Measurements from ENCODE around the gene MCTP1. TPM values are rescaled to one million over a fixed set of nuclear protein-coding genes. Genes with fewer than 3 reads are reported as not detected.

The MCTP1 gene
- total RNA-seq, 1 donor from 2014 or later: not detected

GRCh38 chr5:94693043-94693822, 591.7 kb downstream of the MCTP1 start:
- no peak for DNase-seq
- Mint-ChIP-seq H3K9me3 (no peaks in the 10 kb centered on the region), H3K4me1 (peaks cover 4% of the 10 kb centered on the region), H3K4me3 (no peak overlapping the region), H3K36me3 (ENCODE audit: low read depth) (peaks cover 14% of the 10 kb centered on the region), H3K27me3 (no peaks in the 10 kb centered on the region), H3K27ac (no peak overlapping the region)
- intact Hi-C loops (cut with micrococcal nuclease): loop anchor here (1.0 kb wide), 1 partner anchor 168 kb away; no protein-coding TSS in a partner anchor

- Mint-ChIP-seq H3K9me3 (no peaks in the 10 kb centered on the region), H3K4me1 (peaks cover 4% of the 10 kb centered on the region), H3K27me3 (no peaks in the 10 kb centered on the region), H3K4me3 (no peak overlapping the region), H3K36me3 (ENCODE audit: low read depth) (peaks cover 14% of the 10 kb centered on the region), H3K27ac (no peak overlapping the region)
- no peak for DNase-seq
- intact Hi-C loops (cut with micrococcal nuclease): no loop called here
Measured at GRCh38 chr5:94692581-94692980, 592.3 kb downstream of the MCTP1 start.

- Mint-ChIP-seq H3K9me3 (no peaks in the 10 kb centered on the region), H3K4me3 (no peak overlapping the region), H3K27ac (no peak overlapping the region), H3K27me3 (no peaks in the 10 kb centered on the region), H3K36me3 (ENCODE audit: low read depth) (peaks cover 20% of the 10 kb centered on the region), H3K4me1 (peaks cover 4% of the 10 kb centered on the region)
- intact Hi-C loops (cut with micrococcal nuclease): no loop called here
- no peak for DNase-seq
Measured at GRCh38 chr5:94691949-94692348, 592.9 kb downstream of the MCTP1 start.

- Mint-ChIP-seq H3K9me3 (no peaks in the 10 kb centered on the region), H3K27ac (no peak overlapping the region), H3K36me3 (ENCODE audit: low read depth) (peaks cover 22% of the 10 kb centered on the region), H3K4me3 (no peak overlapping the region), H3K27me3 (no peaks in the 10 kb centered on the region), H3K4me1 (peaks cover 4% of the 10 kb centered on the region)
- DNase-seq: no peak
- intact Hi-C loops (cut with micrococcal nuclease): no loop called here
Measured at GRCh38 chr5:94691291-94691690, 593.6 kb downstream of the MCTP1 start.

GRCh38 chr5:94690778-94691177, 594.1 kb downstream of the MCTP1 start:
- Mint-ChIP-seq H3K4me3 (no peak overlapping the region), H3K27me3 (no peaks in the 10 kb centered on the region), H3K36me3 (ENCODE audit: low read depth) (peaks cover 22% of the 10 kb centered on the region), H3K27ac (peak overlapping the region; percentile 24), H3K9me3 (no peaks in the 10 kb centered on the region), H3K4me1 (peaks cover 4% of the 10 kb centered on the region)
- DNase-seq: no peak
- intact Hi-C loops (cut with micrococcal nuclease): no loop called here

- H3K27me3 Mint-ChIP-seq: no peaks in the 10 kb centered on the region
- intact Hi-C loops (cut with micrococcal nuclease): loop anchor here (5.0 kb wide), 1 partner anchor 73 kb away; the partner anchor contains the start of genes KIAA0825 and SLF1
- H3K27ac Mint-ChIP-seq: no peak overlapping the region
- H3K4me3 Mint-ChIP-seq: no peak overlapping the region
- H3K4me1 Mint-ChIP-seq: peaks cover 4% of the 10 kb centered on the region
- H3K9me3 Mint-ChIP-seq: no peaks in the 10 kb centered on the region
- peaks cover 22% of the 10 kb centered on the region for H3K36me3 Mint-ChIP-seq (ENCODE audit: low read depth)
- DNase-seq: no peak
Measured at GRCh38 chr5:94689908-94690307, 595.0 kb downstream of the MCTP1 start.

- Mint-ChIP-seq H3K4me1 (no peaks in the 10 kb centered on the region), H3K36me3 (ENCODE audit: low read depth) (peaks cover 16% of the 10 kb centered on the region), H3K4me3 (no peak overlapping the region), H3K27me3 (no peaks in the 10 kb centered on the region), H3K27ac (no peak overlapping the region), H3K9me3 (no peaks in the 10 kb centered on the region)
- intact Hi-C loops (cut with micrococcal nuclease): no loop called here
- no peak for DNase-seq
Measured at GRCh38 chr5:94682814-94683520, 601.9 kb downstream of the MCTP1 start.

- H3K27me3 Mint-ChIP-seq: no peaks in the 10 kb centered on the region
Measured at GRCh38 chr5:94675965-94676618, 608.8 kb downstream of the MCTP1 start.

GRCh38 chr5:94674490-94675382, 610.2 kb downstream of the MCTP1 start:
- Mint-ChIP-seq H3K27me3 (no peaks in the 10 kb centered on the region), H3K4me3 (no peak overlapping the region), H3K36me3 (ENCODE audit: low read depth) (peaks cover 13% of the 10 kb centered on the region), H3K27ac (no peak overlapping the region), H3K9me3 (no peaks in the 10 kb centered on the region), H3K4me1 (no peaks in the 10 kb centered on the region)
- DNase-seq: no peak
- intact Hi-C loops (cut with micrococcal nuclease): no loop called here

More at GRCh38 chr5:94675965-94676618, 608.8 kb downstream of the MCTP1 start:
- DNase-seq: no peak
- no peak overlapping the region for H3K27ac Mint-ChIP-seq
- no peak overlapping the region for H3K4me3 Mint-ChIP-seq
- H3K36me3 Mint-ChIP-seq (ENCODE audit: low read depth): peaks cover 13% of the 10 kb centered on the region
- intact Hi-C loops (cut with micrococcal nuclease): no loop called here
- no peaks in the 10 kb centered on the region for H3K9me3 Mint-ChIP-seq
- no peaks in the 10 kb centered on the region for H3K4me1 Mint-ChIP-seq

GRCh38 chr5:94672746-94673145, 612.1 kb downstream of the MCTP1 start:
- Mint-ChIP-seq H3K27me3 (no peaks in the 10 kb centered on the region), H3K9me3 (no peaks in the 10 kb centered on the region), H3K4me3 (no peak overlapping the region), H3K36me3 (ENCODE audit: low read depth) (peaks cover 17% of the 10 kb centered on the region), H3K4me1 (no peaks in the 10 kb centered on the region), H3K27ac (no peak overlapping the region)
- intact Hi-C loops (cut with micrococcal nuclease): no loop called here
- no peak for DNase-seq

GRCh38 chr5:94670726-94671125, 614.2 kb downstream of the MCTP1 start:
- no peak overlapping the region for H3K27ac Mint-ChIP-seq
- no peak for DNase-seq
- H3K4me1 Mint-ChIP-seq: no peaks in the 10 kb centered on the region
- no peak overlapping the region for H3K4me3 Mint-ChIP-seq
- H3K9me3 Mint-ChIP-seq: no peaks in the 10 kb centered on the region
- peaks cover 25% of the 10 kb centered on the region for H3K36me3 Mint-ChIP-seq (ENCODE audit: low read depth)
- H3K27me3 Mint-ChIP-seq: no peaks in the 10 kb centered on the region
- intact Hi-C loops (cut with micrococcal nuclease): no loop called here

GRCh38 chr5:94667937-94668336, 617.0 kb downstream of the MCTP1 start:
- peaks cover 28% of the 10 kb centered on the region for H3K36me3 Mint-ChIP-seq (ENCODE audit: low read depth)
- no peak for DNase-seq
- intact Hi-C loops (cut with micrococcal nuclease): no loop called here
- no peaks in the 10 kb centered on the region for H3K9me3 Mint-ChIP-seq
- H3K4me3 Mint-ChIP-seq: no peak overlapping the region
- no peak overlapping the region for H3K27ac Mint-ChIP-seq
- H3K4me1 Mint-ChIP-seq: no peaks in the 10 kb centered on the region
- H3K27me3 Mint-ChIP-seq: no peaks in the 10 kb centered on the region

- Mint-ChIP-seq H3K27me3 (no peaks in the 10 kb centered on the region), H3K9me3 (peaks cover 28% of the 10 kb centered on the region), H3K36me3 (ENCODE audit: low read depth) (peaks cover 45% of the 10 kb centered on the region), H3K27ac (no peak overlapping the region), H3K4me1 (no peaks in the 10 kb centered on the region), H3K4me3 (no peak overlapping the region)
- intact Hi-C loops (cut with micrococcal nuclease): no loop called here
- no peak for DNase-seq
Measured at GRCh38 chr5:94661086-94661485, 623.8 kb downstream of the MCTP1 start.
